WTC11 (cell line): ENCODE data around the gene CCDC157. TPM values are rescaled to one million over a fixed set of nuclear protein-coding genes. Genes with fewer than 3 reads are reported as not detected.

Experiments
- ATAC-seq: fragments of 200-7000 bp; cut with Tn5 transposase; 2 replicates; pipeline ENCODE4 v1.10.0; 2021; ENCODE audit warnings: mild to moderate bottlenecking, moderate library complexity
- Bru-seq: library from RNA; stranded (reverse); fragments of 400-500 nt; gene quantifications from one replicate; lab custom pipeline; 2021; lab: Mats Ljungman, UMichigan
- CTCF ChIA-PET: fragments of 300-600 bp; sonication (Branson Sonifier 250); formaldehyde crosslinking; loops from one replicate; lab custom pipeline; 2021; ENCODE audit warnings: antibody characterized with exemption; lab: Charles Lee
- POLR2A ChIA-PET: fragments of 350-600 bp; sonication (Branson Sonifier 250); formaldehyde crosslinking; loops from one replicate; lab custom pipeline; 2021; ENCODE audit warnings: antibody characterized with exemption; lab: Charles Lee
- DNase-seq: peaks from one replicate; pipeline ENCODE4 v3.0.0; 2021; ENCODE audit warnings: low spot score
- H3K27ac Mint-ChIP-seq: 2 replicates; pipeline ENCODE4 v1.8.0; 2021; ENCODE audit warnings: mixed read lengths
- H3K27me3 Mint-ChIP-seq: 2 replicates; pipeline ENCODE4 v1.8.0; 2021; ENCODE audit warnings: low read depth, mild to moderate bottlenecking, moderate library complexity, mixed read lengths
- H3K36me3 Mint-ChIP-seq: 2 replicates; pipeline ENCODE4 v1.8.0; 2021; ENCODE audit warnings: mixed read lengths
- H3K4me1 Mint-ChIP-seq: 2 replicates; pipeline ENCODE4 v1.8.0; 2022; ENCODE audit warnings: mixed read lengths
- H3K4me3 Mint-ChIP-seq: 2 replicates; pipeline ENCODE4 v1.8.0; 2021; ENCODE audit warnings: mild to moderate bottlenecking, moderate library complexity, mixed read lengths
- H3K9me3 Mint-ChIP-seq: 2 replicates; pipeline ENCODE4 v1.8.0; 2021; ENCODE audit warnings: mixed read lengths
- ARID4B ChIP-seq: sonication (generic); formaldehyde crosslinking; IDR thresholded peaks from 2 replicates; pipeline ENCODE4 v1.8.0; 2023; ENCODE audit warnings: missing genetic modification reagents, mild to moderate bottlenecking, borderline replicate concordance
- ATF6 ChIP-seq: sonication (generic); formaldehyde crosslinking; IDR thresholded peaks from 2 replicates; pipeline ENCODE4 v1.8.1; 2023; ENCODE audit warnings: mild to moderate bottlenecking, missing genetic modification reagents
- CREM ChIP-seq: sonication (generic); formaldehyde crosslinking; IDR thresholded peaks from 2 replicates; pipeline ENCODE4 v1.8.1; 2022; ENCODE audit warnings: mild to moderate bottlenecking, missing genetic modification reagents, moderate library complexity
- CTCF ChIP-seq: fragments of 200-600 bp; IDR thresholded peaks from 2 replicates; pipeline ENCODE4 v1.8.0; 2022; ENCODE audit warnings: antibody characterized with exemption
- E2F1 ChIP-seq: sonication (generic); formaldehyde crosslinking; IDR thresholded peaks from 2 replicates; pipeline ENCODE4 v1.8.0; 2022; ENCODE audit warnings: mild to moderate bottlenecking, missing genetic modification reagents
- IRF1 ChIP-seq: sonication (generic); formaldehyde crosslinking; IDR thresholded peaks from 2 replicates; pipeline ENCODE4 v1.8.0; 2023; ENCODE audit warnings: missing genetic modification reagents
- JAZF1 ChIP-seq: fragments of 250-450 bp; sonication (Bioruptor Pico); IDR thresholded peaks from 2 replicates; pipeline ENCODE4 v1.9.0; 2021; ENCODE audit warnings: moderate library complexity, mild to moderate bottlenecking, inconsistent platforms
- KAT7 ChIP-seq: sonication (generic); formaldehyde crosslinking; IDR thresholded peaks from 2 replicates; pipeline ENCODE4 v1.8.1; 2023; ENCODE audit warnings: missing genetic modification reagents, mild to moderate bottlenecking, borderline replicate concordance
- NR1H2 ChIP-seq: sonication (generic); formaldehyde crosslinking; IDR thresholded peaks from 2 replicates; pipeline ENCODE4 v1.9.0; 2021; ENCODE audit warnings: mild to moderate bottlenecking, moderate library complexity, missing genetic modification reagents
- NR2C2 ChIP-seq: sonication (generic); formaldehyde crosslinking; IDR thresholded peaks from 2 replicates; pipeline ENCODE4 v1.8.0; 2022; ENCODE audit warnings: mild to moderate bottlenecking, missing genetic modification reagents
- NR3C1 ChIP-seq: sonication (generic); formaldehyde crosslinking; conservative IDR thresholded peaks from 2 replicates; pipeline ENCODE4 v1.8.1; 2023; ENCODE audit warnings: low read depth, mild to moderate bottlenecking, missing genetic modification reagents
- PRDM15 ChIP-seq: sonication (generic); formaldehyde crosslinking; IDR thresholded peaks from 2 replicates; pipeline ENCODE4 v1.8.0; 2022; ENCODE audit warnings: missing genetic modification reagents
- RELA ChIP-seq: sonication (generic); formaldehyde crosslinking; IDR thresholded peaks from 2 replicates; pipeline ENCODE4 v1.8.1; 2022; ENCODE audit warnings: missing genetic modification reagents, mild to moderate bottlenecking, borderline replicate concordance
- SMAD3 ChIP-seq: sonication (generic); formaldehyde crosslinking; IDR thresholded peaks from 2 replicates; pipeline ENCODE4 v1.8.0; 2022; ENCODE audit warnings: missing genetic modification reagents, mild to moderate bottlenecking, borderline replicate concordance
- SMAD4 ChIP-seq: sonication (generic); formaldehyde crosslinking; IDR thresholded peaks from 2 replicates; pipeline ENCODE4 v1.8.0; 2022; ENCODE audit warnings: mild to moderate bottlenecking, missing genetic modification reagents
- TEAD1 ChIP-seq: sonication (generic); formaldehyde crosslinking; IDR thresholded peaks from 2 replicates; pipeline ENCODE4 v1.8.0; 2022; ENCODE audit warnings: mild to moderate bottlenecking, missing genetic modification reagents
- ZMAT4 ChIP-seq: fragments of 250-450 bp; sonication (Bioruptor Pico); IDR thresholded peaks from 2 replicates; pipeline ENCODE4 v1.9.0; 2021; ENCODE audit warnings: mild to moderate bottlenecking
- ZNF121 ChIP-seq: sonication (generic); formaldehyde crosslinking; IDR thresholded peaks from 2 replicates; pipeline ENCODE4 v1.8.0; 2023; ENCODE audit warnings: missing genetic modification reagents
- long read RNA-seq, 3 experiments: library from RNA in 1 of 3; library from capped mRNA in 1 of 3; library from polyadenylated mRNA in 1 of 3; unstranded in 2 of 3; stranded (forward) in 1 of 3; transcript quantifications; one replicate each; pipeline ENCODE4 v2.0.0, GENCODE V29; 2021
- total RNA-seq: library from RNA; stranded (reverse); gene quantifications from 3 replicates; pipeline ENCODE4 v1.2.3, GENCODE V29; 2021

CCDC157 gene
- total RNA-seq = 3.8 to 6.5 TPM (median 4.2 TPM) in 3 replicates
- percentile 46 among the genes with signal in this experiment for Bru-seq, nascent RNA
- long read RNA-seq, experiment 1, transcript CCDC157-202 (3 exons, 1,759 nt) = major isoform, 6 of 15 reads
- long read RNA-seq, experiment 1, partial matches to known transcripts = 1 of 15 reads
- long read RNA-seq, experiment 1, other reads (novel, unspliced or antisense) = 6 of 15 reads
- long read RNA-seq, experiment 2, transcript CCDC157-202 (3 exons, 1,759 nt) = major isoform, 5 of 12 reads
- long read RNA-seq, experiment 2, partial matches to known transcripts = 3 of 12 reads
- long read RNA-seq, experiment 2, other reads (novel, unspliced or antisense) = 4 of 12 reads
- long read RNA-seq, experiment 3, transcript CCDC157-202 (3 exons, 1,759 nt) = major isoform, 12 of 12 reads
- long read RNA-seq, experiment 3, partial matches to known transcripts = 0 of 12 reads
- long read RNA-seq, experiment 3, other reads (novel, unspliced or antisense) = 0 of 12 reads

- ATAC-seq (peak; percentile 90), DNase-seq (peak; percentile 91)
- peak within 1 kb of the TSS; percentile 95 for H3K4me3 Mint-ChIP-seq
- H3K36me3 Mint-ChIP-seq = peaks cover 24% of the 10 kb centered on the region
- peaks cover 20% of the 10 kb centered on the region for H3K4me1 Mint-ChIP-seq
- no peaks in the 10 kb centered on the region for H3K27me3 Mint-ChIP-seq
- H3K27ac Mint-ChIP-seq = peak within 1 kb of the TSS; percentile 95
- POLR2A ChIA-PET = interaction anchor here (0.5 to 1.7 kb wide), 8 partner anchors 10 to 69 kb away, joined by 3 to 19 read pairs (median 6); partner anchors contain the start of genes CASTOR1, MTFP1, RNF215 and SEC14L2
- CTCF ChIA-PET = interaction anchor here (0.9 to 3.6 kb wide), 7 partner anchors 30 to 93 kb away, joined by 3 to 25 read pairs (median 5); partner anchors contain the start of genes CASTOR1, RNF215, SEC14L2 and TBC1D10A
- no peaks in the 10 kb centered on the region for H3K9me3 Mint-ChIP-seq
- peak; percentile 33; the same call in 1 of the 2 replicates for TF ChIP-seq PRDM15
- TF ChIP-seq ZNF121 (CRISPR knock-in tag) = no peak
- no peak for TF ChIP-seq RELA (CRISPR knock-in tag)
- no peak for TF ChIP-seq IRF1 (CRISPR knock-in tag)
- no peak for TF ChIP-seq ZMAT4 (CRISPR knock-in tag)
- TF ChIP-seq ARID4B (CRISPR knock-in tag) = peak; percentile 61; the same call in 1 of the 2 replicates
- TF ChIP-seq CREM = peak; percentile 94
- TF ChIP-seq E2F1 (CRISPR knock-in tag) = no peak
- TF ChIP-seq SMAD4 (CRISPR knock-in tag) = no peak
- TF ChIP-seq NR1H2 = no peak
- TF ChIP-seq TEAD1 = peak; percentile 65
- no peak for TF ChIP-seq NR2C2
- peak; percentile 86; the same call in 1 of the 2 replicates for TF ChIP-seq SMAD3 (CRISPR knock-in tag)
- TF ChIP-seq ATF6 (CRISPR knock-in tag) = no peak
- TF ChIP-seq CTCF = no peak
- TF ChIP-seq JAZF1 (CRISPR knock-in tag) = no peak
- no peak for TF ChIP-seq KAT7 (CRISPR knock-in tag)
- no peak for TF ChIP-seq NR3C1
Measured at GRCh38 chr22:30356449-30357235, at the start of gene CCDC157, which contains the start of gene SF3A1. Gene CCDC157 (plus strand): TSS chr22:30357007. CDS start chr22:30366001, 8,994 bp downstream. Gene SF3A1 (minus strand): TSS chr22:30356894. CDS start chr22:30356792, 102 bp downstream.
